Jurkat, Clone E6-1 (cell line): ENCODE data around the gene CNOT9. TPM values are rescaled to one million over a fixed set of nuclear protein-coding genes. Genes with fewer than 3 reads are reported as not detected.
"Not testable (repeated sequence)": the region's sequence is repeated elsewhere in the genome, so short reads cannot be mapped to it uniquely, and the experiment has no call there.

Source experiments
- DNase-seq: peaks from one replicate; pipeline ENCODE4 v3.0.0-alpha.2; 2011; ENCODE audit warnings: low read depth, low spot score
- H3K4me3 ChIP-seq: 2 replicates; pipeline ENCODE4 v1.5.1; 2011; ENCODE audit warnings: mild to moderate bottlenecking, low read length, control low read depth, moderate library complexity
- polyA plus RNA-seq: library from polyadenylated mRNA; unstranded; fragments of >200 nt; gene quantifications from one replicate; pipeline ENCODE4 v1.2.1, GENCODE V29; 2012; ENCODE audit warnings: missing spikeins; ENCODE audit not compliant: insufficient read length, insufficient read depth

The CNOT9 gene
- 76.6 TPM for polyA plus RNA-seq

GRCh38 chr2:218568190-218569037 is at the start of gene CNOT9, which contains the start of gene USP37:
CNOT9 (plus strand) TSS chr2:218568839; CDS start chr2:218568955, 116 bp downstream.
USP37 (minus strand) TSS chr2:218568351; CDS start chr2:218558653, 9,698 bp downstream.
- H3K4me3 ChIP-seq, result peak within 1 kb of the TSS; percentile 96
- peak; percentile 97 for DNase-seq

GRCh38 chr2:218518876-218519275 is 49.8 kb upstream of the CNOT9 start:
- no peak for DNase-seq
- H3K4me3 ChIP-seq, result no peak overlapping the region

- DNase-seq, result no peak
- H3K4me3 ChIP-seq, result no peak overlapping the region
These were observed 45.0 kb upstream of the CNOT9 start for GRCh38 chr2:218523651-218524050.

- not testable (repeated sequence) for DNase-seq, H3K4me3 ChIP-seq
These were observed 40.2 kb upstream of the CNOT9 start for GRCh38 chr2:218528409-218528808.

GRCh38 chr2:218529990-218530389 is 38.6 kb upstream of the CNOT9 start:
- DNase-seq, result no peak
- no peak overlapping the region for H3K4me3 ChIP-seq

- no peak overlapping the region for H3K4me3 ChIP-seq
- no peak for DNase-seq
These were observed 31.7 kb upstream of the CNOT9 start for GRCh38 chr2:218536804-218537494.

- no peak overlapping the region for H3K4me3 ChIP-seq
- no peak for DNase-seq
These were observed 28.6 kb upstream of the CNOT9 start for GRCh38 chr2:218540015-218540414.

- DNase-seq, result no peak
- no peak overlapping the region for H3K4me3 ChIP-seq
These were observed 22.6 kb upstream of the CNOT9 start for GRCh38 chr2:218546012-218546411.

- no peak for DNase-seq
- H3K4me3 ChIP-seq, result no peak overlapping the region
These were observed 21.1 kb upstream of the CNOT9 start for GRCh38 chr2:218547511-218547910.

GRCh38 chr2:218547978-218548377 is 20.7 kb upstream of the CNOT9 start:
- no peak overlapping the region for H3K4me3 ChIP-seq
- no peak for DNase-seq

GRCh38 chr2:218554225-218554624 is 14.4 kb upstream of the CNOT9 start:
- H3K4me3 ChIP-seq, DNase-seq: not testable (repeated sequence)

GRCh38 chr2:218555527-218555926 is 13.1 kb upstream of the CNOT9 start:
- no peak overlapping the region for H3K4me3 ChIP-seq
- no peak for DNase-seq

- no peak for DNase-seq
- H3K4me3 ChIP-seq, result no peak overlapping the region
These were observed 10.7 kb upstream of the CNOT9 start for GRCh38 chr2:218557941-218558340.

GRCh38 chr2:218558986-218559385 is 9.7 kb upstream of the CNOT9 start:
- no peak overlapping the region for H3K4me3 ChIP-seq
- no peak for DNase-seq

GRCh38 chr2:218564056-218564455 is 4.6 kb upstream of the CNOT9 start:
- DNase-seq, result no peak
- no peak overlapping the region for H3K4me3 ChIP-seq

GRCh38 chr2:218566296-218566695 is 2.3 kb upstream of the CNOT9 start:
- no peak overlapping the region for H3K4me3 ChIP-seq

GRCh38 chr2:218567797-218568189 is 846 bp upstream of the CNOT9 start:
- no peak for DNase-seq
- peak overlapping the region; percentile 96 for H3K4me3 ChIP-seq

More at GRCh38 chr2:218566296-218566695, 2.3 kb upstream of the CNOT9 start:
- no peak for DNase-seq

GRCh38 chr2:218569038-218569431 is 396 bp downstream of the CNOT9 start:
- peak overlapping the region; percentile 95 for H3K4me3 ChIP-seq
- peak; percentile 23 for DNase-seq

- H3K4me3 ChIP-seq, result peak overlapping the region; percentile 95
- DNase-seq, result no peak
These were observed 1.2 kb downstream of the CNOT9 start for GRCh38 chr2:218569661-218570500.
